ENCODE measurements around the gene ADAM15. TPM values are rescaled to one million over a fixed set of nuclear protein-coding genes. Genes with fewer than 3 reads are reported as not detected.

Gene ADAM15
- total and polyA plus RNA-seq, 2 of the 8 experiments (the other 6 are each of a cell fraction or from before 2014, with no cell fraction given): 32.9 to 37.6 TPM

- Histone ChIP-seq H3K4me2 (ENCODE audit: insufficient read depth in 1 of 2, low read depth in 2 of 2, low read length in 2 of 2) (no peak overlapping the region), H2BK12ac (ENCODE audit: low read depth, low read length) (no peak overlapping the region), H2BK5ac (ENCODE audit: low read depth, low read length) (no peak overlapping the region), H2BK120ac (replicated peaks; ENCODE audit: low read depth, low read length) (no peak overlapping the region), H3K23me2 (ENCODE audit: low read depth, low read length) (no peaks in the 10 kb centered on the region), H3K27ac (ENCODE audit: low read depth, low read length) (no peak overlapping the region), H3K18ac (ENCODE audit: extremely low read depth, low read length) (no peak overlapping the region), H4K8ac (ENCODE audit: extremely low read depth, insufficient read depth, low read length) (no peak overlapping the region), H2BK20ac (ENCODE audit: low read length) (no peak overlapping the region), H4K5ac (ENCODE audit: insufficient read length, low read depth, low read length) (no peak overlapping the region), H3K4ac (replicated peaks; ENCODE audit: insufficient read length, low read depth, low read length) (no peak overlapping the region), H3K27me3 (replicated peaks in 1 of 4; ENCODE audit: control insufficient read depth in 3 of 4, extremely low read depth in 1 of 4, insufficient read depth in 3 of 4, low read length in 3 of 4) (no peaks in the 10 kb centered on the region), H3K4me3 (ENCODE audit: extremely low read depth in 1 of 4, insufficient read depth in 2 of 4, low read depth in 3 of 4, low read length in 4 of 4) (no peak overlapping the region), H3K56ac (replicated peaks; ENCODE audit: insufficient read length, low read depth, low read length) (no peak overlapping the region), H4K20me1 (replicated peaks in 1 of 2; ENCODE audit: control insufficient read depth in 1 of 2, insufficient read depth in 2 of 2, low read length in 2 of 2) (peaks cover 0 to 4% of the 10 kb centered on the region in 2 experiments), H4K91ac (replicated peaks; ENCODE audit: insufficient read length, low read length) (no peak overlapping the region), H3K14ac (ENCODE audit: insufficient read length) (no peak overlapping the region), H2AK5ac (ENCODE audit: low read depth, low read length) (no peak overlapping the region), H3K36me3 (ENCODE audit: control insufficient read depth in 2 of 4, insufficient read depth in 4 of 4, low read length in 3 of 4) (no peaks in the 10 kb centered on the region), H2BK15ac (ENCODE audit: low read length) (no peak overlapping the region), H3K9ac (replicated peaks in 1 of 4; ENCODE audit: extremely low read depth in 1 of 4, low read depth in 3 of 4, low read length in 3 of 4) (no peak overlapping the region), H2AFZ (ENCODE audit: low read length) (no peak overlapping the region), H3K23ac (ENCODE audit: insufficient read length) (no peak overlapping the region), H3K9me3 (ENCODE audit: insufficient read depth in 2 of 2, low read depth in 1 of 2, low read length in 1 of 2) (no peaks in the 10 kb centered on the region), H3K79me1 (ENCODE audit: low read depth, low read length) (no peaks in the 10 kb centered on the region), H3K79me2 (ENCODE audit: control insufficient read depth in 1 of 2, insufficient read depth in 2 of 2, low read length in 2 of 2) (no peaks in the 10 kb centered on the region), H3K4me1 (replicated peaks in 1 of 4; ENCODE audit: control insufficient read depth in 3 of 4, insufficient read depth in 4 of 4, low read length in 3 of 4) (peaks cover 0 to 3% (median 0%) of the 10 kb centered on the region in 4 experiments; a peak in 2 of 7 replicates)
- POLR2A ChIA-PET (ENCODE audit: partially characterized antibody): interaction anchor here (0.6 to 1.6 kb wide), 2 partner anchors 10 to 1102 kb away, joined by 3 to 7 read pairs; partner anchors contain the start of gene PMF1
- no peak for DNase-seq (ENCODE audit: low read depth in 1 of 2, low spot score in 2 of 2)
- no peak for FAIRE-seq
- CTCF ChIA-PET (ENCODE audit: partially characterized antibody): interaction anchor here (0.6 to 1.1 kb wide), 3 partner anchors 16 to 225 kb away, joined by 3 to 4 read pairs (median 4); no protein-coding TSS in a partner anchor
- 89% methylated on average over 8 of the region's 8 CpGs; no CpG with 5 or more reads in 1 of the 2 experiments for WGBS, 2 experiments (ENCODE audit: extremely low coverage in 1 of 2, insufficient coverage in 1 of 2, insufficient read length in 1 of 2, insufficient replicate concordance in 2 of 2, low coverage in 1 of 2, low lambda C conversion rate in 2 of 2, missing lambda C conversion rate in 1 of 2)
- TF ChIP-seq BACH1 (IDR thresholded peaks at IDR 0.05; ENCODE audit: low read length): no peak
- no peak for TF ChIP-seq TAF7 (optimal IDR thresholded peaks at IDR 0.05; ENCODE audit: borderline replicate concordance, low read depth, low read length)
- no peak for TF ChIP-seq RAD21 (IDR thresholded peaks at IDR 0.05 in 1 of 2, conservative IDR thresholded peaks at IDR 0.05 in 1 of 2; ENCODE audit: low read depth in 2 of 2, low read length in 2 of 2)
- TF ChIP-seq JUND (IDR thresholded peaks at IDR 0.05; ENCODE audit: low read length): no peak
- no peak for TF ChIP-seq HDAC6 (IDR thresholded peaks at IDR 0.05; ENCODE audit: low read depth, low read length)
- no peak for TF ChIP-seq NRF1 (IDR thresholded peaks at IDR 0.05; ENCODE audit: low read depth, low read length)
- no peak for TF ChIP-seq PHF8 (conservative IDR thresholded peaks at IDR 0.05; ENCODE audit: low read depth, low read length)
- no peak for TF ChIP-seq GABPA (IDR thresholded peaks at IDR 0.05; ENCODE audit: borderline replicate concordance, insufficient read depth, low read length)
- no peak for TF ChIP-seq POU5F1 (IDR thresholded peaks at IDR 0.05; ENCODE audit: low read depth, low read length)
- no peak for TF ChIP-seq RNF2 (IDR thresholded peaks at IDR 0.05; ENCODE audit: borderline replicate concordance, low read depth, low read length, missing control alignments, poor library complexity, severe bottlenecking)
- TF ChIP-seq EZH2 (IDR thresholded peaks at IDR 0.05; ENCODE audit: low read depth, low read length, severe bottlenecking): no peak
- TF ChIP-seq SUZ12 (IDR thresholded peaks at IDR 0.05; ENCODE audit: low read length): no peak
- no peak for TF ChIP-seq ASH2L (IDR thresholded peaks at IDR 0.05; ENCODE audit: low read length)
- TF ChIP-seq BCL11A (IDR thresholded peaks at IDR 0.05; ENCODE audit: low read depth in 2 of 2, low read length in 2 of 2): no peak
Observed at GRCh38 chr1:155110826-155111225, 59.7 kb downstream of the ADAM15 start.

All from H1 (cell line).